Common myeloid progenitor, CD34-positive (primary cell): Measurements from ENCODE around the gene CLEC4M.
A peak's percentile ranks its signal among the peaks of the same experiment; 100 is the strongest.
"Not testable (repeated sequence)": the region's sequence is repeated elsewhere in the genome, so short reads cannot be mapped to it uniquely, and the experiment has no call there.

Experiments
- CTCF ChIA-PET: fragments of 350-600 bp; sonication (Branson Sonifier 250); formaldehyde crosslinking; loops from one replicate; lab custom pipeline; 2021; ENCODE audit warnings: antibody characterized with exemption; lab: Charles Lee
- POLR2A ChIA-PET: fragments of 350-600 bp; sonication (Branson Sonifier 250); formaldehyde crosslinking; loops from one replicate; lab custom pipeline; 2021; ENCODE audit warnings: antibody characterized with exemption; lab: Charles Lee
- DNase-seq, 3 donors: peaks; one replicate each; pipeline versions ENCODE4 v3.0.0 to v3.0.0-alpha.2; 2013
- H3K27ac ChIP-seq, 2 experiments: 1 replicate in 1 of 2; 2 replicates in 1 of 2; pipeline ENCODE4 v1.7.0; 2013; ENCODE audit warnings: inconsistent platforms in 2 of 2, low read length in 2 of 2, mild to moderate bottlenecking in 2 of 2, low read depth in 1 of 2, moderate library complexity in 1 of 2; ENCODE audit not compliant: severe bottlenecking in 2 of 2, insufficient read depth in 1 of 2, poor library complexity in 1 of 2
- H3K27me3 ChIP-seq, 5 experiments: replicated peaks in 2 of 5; 1 replicate in 3 of 5; 2 replicates in 2 of 5; pipeline versions ENCODE4 v1.6.1 to v1.7.0; 2013; ENCODE audit warnings: low read length in 4 of 5, mild to moderate bottlenecking in 2 of 5, moderate library complexity in 2 of 5, inconsistent platforms in 1 of 5; ENCODE audit not compliant: insufficient read depth in 5 of 5, control insufficient read depth in 4 of 5
- H3K36me3 ChIP-seq, 4 experiments: 1 replicate in 2 of 4; 2 replicates in 2 of 4; pipeline versions ENCODE4 v1.6.1 to v1.7.0; 2013; ENCODE audit warnings: low read length in 3 of 4, control low read depth in 1 of 4, mild to moderate bottlenecking in 1 of 4; ENCODE audit not compliant: control insufficient read depth in 4 of 4, insufficient read depth in 4 of 4
- H3K4me1 ChIP-seq, 4 experiments: 1 replicate in 3 of 4; 2 replicates in 1 of 4; pipeline versions ENCODE4 v1.6.1 to v1.7.1; 2013; ENCODE audit warnings: low read length in 3 of 4, mild to moderate bottlenecking in 3 of 4, control low read depth in 1 of 4, inconsistent platforms in 1 of 4, moderate library complexity in 1 of 4; ENCODE audit not compliant: control insufficient read depth in 4 of 4, insufficient read depth in 4 of 4; ENCODE audit errors: control extremely low read depth in 1 of 4
- H3K4me3 ChIP-seq, 7 experiments: 1 replicate in 4 of 7; 2 replicates in 3 of 7; pipeline versions ENCODE4 v1.5.1 to v1.7.0; 2013; ENCODE audit warnings: mild to moderate bottlenecking in 7 of 7, low read length in 6 of 7, moderate library complexity in 6 of 7, inconsistent platforms in 2 of 7, low read depth in 2 of 7, control low read depth in 1 of 7; ENCODE audit not compliant: insufficient read depth in 4 of 7, control insufficient read depth in 1 of 7; ENCODE audit errors: extremely low read depth in 1 of 7
- H3K9me3 ChIP-seq, 5 experiments: 1 replicate in 4 of 5; 2 replicates in 1 of 5; pipeline versions ENCODE4 v1.6.1 to v1.7.1; 2013; ENCODE audit warnings: low read length in 4 of 5, mild to moderate bottlenecking in 2 of 5, inconsistent platforms in 1 of 5, low read depth in 1 of 5, moderate library complexity in 1 of 5; ENCODE audit not compliant: control insufficient read depth in 4 of 5, insufficient read depth in 2 of 5; ENCODE audit errors: control extremely low read depth in 1 of 5
- WGBS: methylation state at CpG from one replicate; pipeline ENCODE4 v1.1.5; 2013; ENCODE audit not compliant: insufficient coverage; 5-methylcytosine and 5-hydroxymethylcytosine counted together

Gene CLEC4M

GRCh38 chr19:7792701-7793100 lies 29.7 kb downstream of the CLEC4M start:
- not testable (repeated sequence) for H3K36me3 ChIP-seq, H3K27ac ChIP-seq, H3K9me3 ChIP-seq, DNase-seq, H3K4me3 ChIP-seq
- POLR2A ChIA-PET, result interaction anchor here (0.6 kb wide), 1 partner anchor 30 kb away, joined by 3 read pairs; the partner anchor contains the start of gene CLEC4M
- Histone ChIP-seq H3K4me1 (peaks cover 0 to 14% (median 7%) of the 10 kb centered on the region in 4 experiments), H3K27me3 (peaks cover 0 to 32% (median 17%) of the 10 kb centered on the region in 5 experiments)
- WGBS, result 96% methylated on average over 4 of the region's 7 CpGs
- CTCF ChIA-PET, result interaction anchor here (1.5 to 1.8 kb wide), 2 partner anchors 109 to 140 kb away, joined by 3 to 4 read pairs; no protein-coding TSS in a partner anchor

GRCh38 chr19:7793493-7793892 lies 30.4 kb downstream of the CLEC4M start:
- peaks cover 0 to 10% (median 4%) of the 10 kb centered on the region in 4 experiments for H3K4me1 ChIP-seq
- peaks cover 0 to 24% (median 13%) of the 10 kb centered on the region in 5 experiments for H3K27me3 ChIP-seq
- WGBS, result 91% methylated on average over 1 of the region's 3 CpGs
- no peak for DNase-seq
- no peaks in the 10 kb centered on the region for H3K36me3 ChIP-seq
- POLR2A ChIA-PET, result no interaction called here
- no peak overlapping the region for H3K4me3 ChIP-seq
- CTCF ChIA-PET, result interaction anchor here (1.5 kb wide), 1 partner anchor 141 kb away, joined by 3 read pairs; no protein-coding TSS in a partner anchor
- H3K27ac ChIP-seq, result no peak overlapping the region
- peaks cover 0 to 2% (median 0%) of the 10 kb centered on the region in 5 experiments for H3K9me3 ChIP-seq

- DNase-seq, result no peak
- H3K4me3 ChIP-seq, result no peak overlapping the region
- peaks cover 0 to 2% (median 0%) of the 10 kb centered on the region in 5 experiments for H3K9me3 ChIP-seq
- H3K27me3 ChIP-seq, result peaks cover 0 to 9% (median 7%) of the 10 kb centered on the region in 5 experiments
- peaks cover 0 to 11% (median 7%) of the 10 kb centered on the region in 4 experiments for H3K4me1 ChIP-seq
- H3K36me3 ChIP-seq, result no peaks in the 10 kb centered on the region
- POLR2A ChIA-PET, result interaction anchor here (0.8 to 0.9 kb wide), 2 partner anchors 10 to 115 kb away, joined by 3 to 4 read pairs; partner anchors contain the start of gene TRAPPC5
- CTCF ChIA-PET, result interaction anchor here (1.4 kb wide), 1 partner anchor 115 kb away, joined by 6 read pairs; the partner anchor contains the start of gene TRAPPC5
- 90% methylated on average over 4 of the region's 8 CpGs for WGBS
- H3K27ac ChIP-seq, result no peak overlapping the region
Observed at GRCh38 chr19:7795555-7796161, 32.6 kb downstream of the CLEC4M start.

GRCh38 chr19:7799640-7800355 lies 36.8 kb downstream of the CLEC4M start:
- CTCF ChIA-PET, result interaction anchor here (0.7 to 6.8 kb wide), 26 partner anchors 9 to 698 kb away, joined by 3 to 49 read pairs (median 4); partner anchors contain the start of genes MCOLN1, PET100, TRAPPC5 and XAB2
- POLR2A ChIA-PET, result interaction anchor here (0.6 kb wide), 1 partner anchor 144 kb away, joined by 5 read pairs; no protein-coding TSS in a partner anchor
- peaks cover 0 to 11% (median 7%) of the 10 kb centered on the region in 4 experiments for H3K4me1 ChIP-seq
- no peaks in the 10 kb centered on the region for H3K36me3 ChIP-seq
- peaks cover 0 to 12% (median 4%) of the 10 kb centered on the region in 5 experiments for H3K27me3 ChIP-seq
- DNase-seq, result peak; percentile 50 to 67 (median 66)
- peaks cover 0 to 6% (median 0%) of the 10 kb centered on the region in 5 experiments for H3K9me3 ChIP-seq
- H3K27ac ChIP-seq, result no peak overlapping the region
- H3K4me3 ChIP-seq, result peak overlapping the region in 5 of 7 experiments; percentile 6 to 71 (median 51)
- 2% methylated on average over 15 of the region's 34 CpGs for WGBS

GRCh38 chr19:7801020-7801570 lies 38.1 kb downstream of the CLEC4M start:
- WGBS, result 95% methylated on average over 17 of the region's 17 CpGs
- ChIA-PET CTCF (interaction anchor here (1.0 to 6.8 kb wide), 19 partner anchors 10 to 699 kb away, joined by 3 to 49 read pairs (median 6); partner anchors contain the start of genes CD209, MCOLN1, PET100 and TRAPPC5), POLR2A (no interaction called here)
- no peak overlapping the region for H3K4me3 ChIP-seq
- H3K9me3 ChIP-seq, result peaks cover 0 to 6% (median 0%) of the 10 kb centered on the region in 5 experiments
- H3K4me1 ChIP-seq, result peaks cover 0 to 11% (median 7%) of the 10 kb centered on the region in 4 experiments
- no peak for DNase-seq
- H3K27ac ChIP-seq, result no peak overlapping the region
- peaks cover 0 to 12% (median 4%) of the 10 kb centered on the region in 5 experiments for H3K27me3 ChIP-seq
- H3K36me3 ChIP-seq, result no peaks in the 10 kb centered on the region

GRCh38 chr19:7806234-7806633 lies 43.2 kb downstream of the CLEC4M start:
- ChIA-PET POLR2A (interaction anchor here (0.7 kb wide), 1 partner anchor 238 kb away, joined by 4 read pairs; no protein-coding TSS in a partner anchor), CTCF (interaction anchor here (1.6 to 1.9 kb wide), 2 partner anchors 125 to 238 kb away, joined by 4 to 5 read pairs; partner anchors contain the start of gene TRAPPC5)
- H3K27ac ChIP-seq, result no peak overlapping the region
- peaks cover 2 to 7% (median 4%) of the 10 kb centered on the region in 5 experiments for H3K9me3 ChIP-seq
- no peak overlapping the region for H3K4me3 ChIP-seq
- H3K36me3 ChIP-seq, result no peaks in the 10 kb centered on the region
- WGBS, result 81% methylated on average over 3 of the region's 3 CpGs
- DNase-seq, result no peak
- no peaks in the 10 kb centered on the region for H3K4me1 ChIP-seq
- H3K27me3 ChIP-seq, result peaks cover 0 to 6% (median 1%) of the 10 kb centered on the region in 5 experiments
